GM23338 (cell line): ENCODE measurements around the gene FAM204A. TPM values are rescaled to one million over a fixed set of nuclear protein-coding genes. Genes with fewer than 3 reads are reported as not detected.

Source experiments
- ATAC-seq: fragments of 200-7000 bp; cut with Tn5 transposase; 3 replicates; pipeline ENCODE4 v1.9.1; 2020
- DNase-seq: peaks from one replicate; pipeline ENCODE4 v3.0.0-alpha.2; 2015; ENCODE audit warnings: low spot score
- H2AFZ ChIP-seq: fragments of 200-600 bp; sonication (generic); 2 replicates; pipeline ENCODE4 v1.8.0; 2016; ENCODE audit warnings: antibody characterized with exemption, mild to moderate bottlenecking, moderate library complexity
- H3F3A ChIP-seq: fragments of 200-600 bp; sonication (generic); replicated peaks from 2 replicates; pipeline ENCODE4 v1.8.0; 2017; ENCODE audit warnings: antibody characterized with exemption, mixed run types, low read depth
- H3K27ac ChIP-seq: fragments of 200-600 bp; sonication (generic); 2 replicates; pipeline ENCODE4 v1.6.1; 2016; ENCODE audit warnings: low read depth
- H3K27me3 ChIP-seq: fragments of 200-600 bp; sonication (generic); 2 replicates; pipeline ENCODE4 v1.8.0; 2016; ENCODE audit warnings: mild to moderate bottlenecking, mixed run types, moderate library complexity; ENCODE audit not compliant: insufficient read depth
- H3K36me3 ChIP-seq: fragments of 200-600 bp; sonication (generic); 2 replicates; pipeline ENCODE4 v1.8.0; 2016; ENCODE audit warnings: mild to moderate bottlenecking; ENCODE audit not compliant: insufficient read depth
- H3K4me1 ChIP-seq: fragments of 200-600 bp; sonication (generic); 2 replicates; pipeline ENCODE4 v1.8.0; 2016; ENCODE audit warnings: mild to moderate bottlenecking, moderate library complexity; ENCODE audit not compliant: insufficient read depth
- H3K4me2 ChIP-seq: fragments of 200-600 bp; sonication (generic); 2 replicates; pipeline ENCODE4 v1.7.1; 2017; ENCODE audit warnings: mixed run types
- H3K4me3 ChIP-seq: fragments of 200-600 bp; sonication (generic); 2 replicates; pipeline ENCODE4 v1.6.1; 2016; ENCODE audit warnings: mixed run types
- H3K79me2 ChIP-seq: fragments of 200-600 bp; sonication (generic); replicated peaks from 2 replicates; pipeline ENCODE4 v1.8.0; 2017; ENCODE audit warnings: mild to moderate bottlenecking; ENCODE audit not compliant: insufficient read depth
- H3K9me2 ChIP-seq: fragments of 200-600 bp; sonication (generic); 2 replicates; pipeline ENCODE4 v1.8.0; 2017; ENCODE audit not compliant: insufficient read depth
- H4K20me1 ChIP-seq: fragments of 200-600 bp; sonication (generic); replicated peaks from 2 replicates; pipeline ENCODE4 v1.8.0; 2017; ENCODE audit warnings: mild to moderate bottlenecking; ENCODE audit not compliant: insufficient read depth
- H3K27ac Mint-ChIP-seq: 2 replicates; pipeline ENCODE4 v1.8.0; 2020; ENCODE audit warnings: inconsistent platforms, mild to moderate bottlenecking, moderate library complexity, mixed read lengths
- H3K27me3 Mint-ChIP-seq: 3 replicates; pipeline ENCODE4 v1.8.0; 2022; ENCODE audit warnings: low read depth, mild to moderate bottlenecking, moderate library complexity, mixed read lengths, inconsistent platforms; ENCODE audit not compliant: insufficient read depth, poor library complexity
- H3K36me3 Mint-ChIP-seq: 3 replicates; pipeline ENCODE4 v1.8.0; 2021; ENCODE audit warnings: low read depth, mild to moderate bottlenecking, inconsistent platforms, moderate library complexity, mixed read lengths
- H3K4me1 Mint-ChIP-seq: 3 replicates; pipeline ENCODE4 v1.8.0; 2020; ENCODE audit warnings: mild to moderate bottlenecking, inconsistent platforms, mixed read lengths
- H3K4me3 Mint-ChIP-seq: 3 replicates; pipeline ENCODE4 v1.8.0; 2021; ENCODE audit warnings: moderate library complexity, mild to moderate bottlenecking, inconsistent platforms, mixed read lengths
- H3K9me3 Mint-ChIP-seq: 3 replicates; pipeline ENCODE4 v1.8.0; 2020; ENCODE audit warnings: moderate library complexity, mild to moderate bottlenecking, inconsistent platforms, mixed read lengths
- EZH2phosphoT487 ChIP-seq: fragments of 200-600 bp; sonication (generic); IDR thresholded peaks from one replicate; pipeline ENCODE4 v1.8.1; 2018; ENCODE audit warnings: antibody characterized with exemption; ENCODE audit not compliant: unreplicated experiment
- JUNB ChIP-seq: IDR thresholded peaks from one replicate; pipeline ENCODE4 v1.6.1; 2016; ENCODE audit warnings: antibody characterized with exemption; ENCODE audit not compliant: unreplicated experiment
- POLR2AphosphoS5 ChIP-seq: IDR thresholded peaks from 2 replicates; pipeline ENCODE4 v1.6.1; 2016; ENCODE audit warnings: antibody characterized with exemption, low read depth
- STAT1 ChIP-seq: IDR thresholded peaks from one replicate; pipeline ENCODE4 v1.6.1; 2016; ENCODE audit warnings: antibody characterized with exemption; ENCODE audit not compliant: unreplicated experiment
- ZNF114 ChIP-seq: fragments of 250-450 bp; sonication (Bioruptor Pico); IDR thresholded peaks from 2 replicates; pipeline ENCODE4 v1.5.0; 2020; ENCODE audit warnings: mild to moderate bottlenecking, moderate library complexity
- polyA plus RNA-seq: library from polyadenylated mRNA; unstranded; fragments of >200 nt; fragmentation: Nextera tagmentation; extraction: Ambion mirVana; gene quantifications from 2 replicates; pipeline ENCODE4 v1.2.1, GENCODE V29; 2016
- total RNA-seq: library from RNA; depleted of rRNA; stranded (reverse); fragments of >200 nt; shearing (Covaris generic); gene quantifications from 2 replicates; pipeline ENCODE4 v1.2.3, GENCODE V29; 2014
- TF ChIP-seq, protein P1 (sequence below): fragments of 250-450 bp; sonication (Bioruptor Pico); IDR thresholded peaks from 2 replicates; pipeline ENCODE4 v1.5.0; 2020; ENCODE audit warnings: mild to moderate bottlenecking, moderate library complexity
- TF ChIP-seq, protein P2 (sequence below), 2 experiments: fragments of 200-600 bp in 1 of 2; sonication (generic) in 1 of 2; conservative IDR thresholded peaks; 2 replicates each; pipeline versions ENCODE4 v1.5.1 to v1.6.1; 2016 to 2017; ENCODE audit warnings: antibody characterized with exemption in 2 of 2, low read depth in 2 of 2, mild to moderate bottlenecking in 2 of 2, moderate library complexity in 1 of 2
- TF ChIP-seq, protein P3 (sequence below): IDR thresholded peaks from 2 replicates; pipeline ENCODE4 v1.6.1; 2016; ENCODE audit warnings: antibody characterized with exemption

FAM204A gene
- total and polyA plus RNA-seq, 2 experiments from 2014 or later, result 31.6 to 72.0 TPM

DNA sequence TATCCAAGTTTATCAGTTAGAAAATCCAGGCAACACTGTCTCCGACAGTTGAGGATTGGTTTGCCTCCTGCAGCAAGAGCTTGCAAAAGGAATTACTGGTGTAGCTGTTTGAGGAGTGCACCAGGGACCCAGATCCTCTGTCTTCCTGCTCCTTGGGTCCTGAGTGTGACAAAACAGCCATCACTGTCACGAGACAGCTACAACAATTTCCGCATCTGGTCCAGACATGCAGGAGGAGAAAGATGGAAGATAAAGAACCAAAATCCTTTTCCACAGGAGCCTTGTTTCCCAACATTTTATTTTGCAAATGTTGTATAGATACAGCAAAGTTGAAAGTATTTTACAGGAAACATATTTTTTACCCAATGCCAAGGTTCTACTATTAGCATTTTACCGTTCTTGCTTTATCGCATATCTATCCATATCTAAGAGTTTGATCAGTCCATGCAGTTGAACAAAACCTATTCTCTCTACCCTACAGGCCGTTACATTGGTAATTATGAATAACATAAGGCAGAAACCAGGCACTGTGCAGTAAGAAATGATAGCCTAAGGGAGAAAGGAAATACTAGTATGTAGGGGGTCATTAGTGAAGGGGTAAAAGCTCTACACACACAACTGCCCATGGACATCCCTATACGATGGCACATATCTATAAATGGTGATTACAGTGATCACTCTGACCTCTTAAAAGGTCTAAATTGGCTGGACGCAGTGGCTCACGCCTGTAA is 54.9 kb downstream of the FAM204A start (continued):
- TF ChIP-seq, protein P1, sequence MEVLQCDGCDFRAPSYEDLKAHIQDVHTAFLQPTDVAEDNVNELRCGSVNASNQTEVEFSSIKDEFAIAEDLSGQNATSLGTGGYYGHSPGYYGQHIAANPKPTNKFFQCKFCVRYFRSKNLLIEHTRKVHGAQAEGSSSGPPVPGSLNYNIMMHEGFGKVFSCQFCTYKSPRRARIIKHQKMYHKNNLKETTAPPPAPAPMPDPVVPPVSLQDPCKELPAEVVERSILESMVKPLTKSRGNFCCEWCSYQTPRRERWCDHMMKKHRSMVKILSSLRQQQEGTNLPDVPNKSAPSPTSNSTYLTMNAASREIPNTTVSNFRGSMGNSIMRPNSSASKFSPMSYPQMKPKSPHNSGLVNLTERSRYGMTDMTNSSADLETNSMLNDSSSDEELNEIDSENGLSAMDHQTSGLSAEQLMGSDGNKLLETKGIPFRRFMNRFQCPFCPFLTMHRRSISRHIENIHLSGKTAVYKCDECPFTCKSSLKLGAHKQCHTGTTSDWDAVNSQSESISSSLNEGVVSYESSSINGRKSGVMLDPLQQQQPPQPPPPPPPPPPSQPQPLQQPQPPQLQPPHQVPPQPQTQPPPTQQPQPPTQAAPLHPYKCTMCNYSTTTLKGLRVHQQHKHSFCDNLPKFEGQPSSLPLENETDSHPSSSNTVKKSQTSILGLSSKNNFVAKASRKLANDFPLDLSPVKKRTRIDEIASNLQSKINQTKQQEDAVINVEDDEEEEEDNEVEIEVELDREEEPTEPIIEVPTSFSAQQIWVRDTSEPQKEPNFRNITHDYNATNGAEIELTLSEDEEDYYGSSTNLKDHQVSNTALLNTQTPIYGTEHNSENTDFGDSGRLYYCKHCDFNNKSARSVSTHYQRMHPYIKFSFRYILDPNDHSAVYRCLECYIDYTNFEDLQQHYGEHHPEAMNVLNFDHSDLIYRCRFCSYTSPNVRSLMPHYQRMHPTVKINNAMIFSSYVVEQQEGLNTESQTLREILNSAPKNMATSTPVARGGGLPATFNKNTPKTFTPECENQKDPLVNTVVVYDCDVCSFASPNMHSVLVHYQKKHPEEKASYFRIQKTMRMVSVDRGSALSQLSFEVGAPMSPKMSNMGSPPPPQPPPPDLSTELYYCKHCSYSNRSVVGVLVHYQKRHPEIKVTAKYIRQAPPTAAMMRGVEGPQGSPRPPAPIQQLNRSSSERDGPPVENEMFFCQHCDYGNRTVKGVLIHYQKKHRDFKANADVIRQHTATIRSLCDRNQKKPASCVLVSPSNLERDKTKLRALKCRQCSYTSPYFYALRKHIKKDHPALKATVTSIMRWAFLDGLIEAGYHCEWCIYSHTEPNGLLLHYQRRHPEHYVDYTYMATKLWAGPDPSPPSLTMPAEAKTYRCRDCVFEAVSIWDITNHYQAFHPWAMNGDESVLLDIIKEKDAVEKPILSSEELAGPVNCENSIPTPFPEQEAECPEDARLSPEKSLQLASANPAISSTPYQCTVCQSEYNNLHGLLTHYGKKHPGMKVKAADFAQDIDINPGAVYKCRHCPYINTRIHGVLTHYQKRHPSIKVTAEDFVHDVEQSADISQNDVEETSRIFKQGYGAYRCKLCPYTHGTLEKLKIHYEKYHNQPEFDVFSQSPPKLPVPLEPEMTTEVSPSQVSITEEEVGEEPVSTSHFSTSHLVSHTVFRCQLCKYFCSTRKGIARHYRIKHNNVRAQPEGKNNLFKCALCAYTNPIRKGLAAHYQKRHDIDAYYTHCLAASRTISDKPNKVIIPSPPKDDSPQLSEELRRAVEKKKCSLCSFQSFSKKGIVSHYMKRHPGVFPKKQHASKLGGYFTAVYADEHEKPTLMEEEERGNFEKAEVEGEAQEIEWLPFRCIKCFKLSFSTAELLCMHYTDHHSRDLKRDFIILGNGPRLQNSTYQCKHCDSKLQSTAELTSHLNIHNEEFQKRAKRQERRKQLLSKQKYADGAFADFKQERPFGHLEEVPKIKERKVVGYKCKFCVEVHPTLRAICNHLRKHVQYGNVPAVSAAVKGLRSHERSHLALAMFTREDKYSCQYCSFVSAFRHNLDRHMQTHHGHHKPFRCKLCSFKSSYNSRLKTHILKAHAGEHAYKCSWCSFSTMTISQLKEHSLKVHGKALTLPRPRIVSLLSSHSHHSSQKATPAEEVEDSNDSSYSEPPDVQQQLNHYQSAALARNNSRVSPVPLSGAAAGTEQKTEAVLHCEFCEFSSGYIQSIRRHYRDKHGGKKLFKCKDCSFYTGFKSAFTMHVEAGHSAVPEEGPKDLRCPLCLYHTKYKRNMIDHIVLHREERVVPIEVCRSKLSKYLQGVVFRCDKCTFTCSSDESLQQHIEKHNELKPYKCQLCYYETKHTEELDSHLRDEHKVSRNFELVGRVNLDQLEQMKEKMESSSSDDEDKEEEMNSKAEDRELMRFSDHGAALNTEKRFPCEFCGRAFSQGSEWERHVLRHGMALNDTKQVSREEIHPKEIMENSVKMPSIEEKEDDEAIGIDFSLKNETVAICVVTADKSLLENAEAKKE (CRISPR knock-in tag), result no peak
- TF ChIP-seq JUNB, result no peak
- no peak for TF ChIP-seq EZH2phosphoT487
- TF ChIP-seq STAT1, result no peak

DNA sequence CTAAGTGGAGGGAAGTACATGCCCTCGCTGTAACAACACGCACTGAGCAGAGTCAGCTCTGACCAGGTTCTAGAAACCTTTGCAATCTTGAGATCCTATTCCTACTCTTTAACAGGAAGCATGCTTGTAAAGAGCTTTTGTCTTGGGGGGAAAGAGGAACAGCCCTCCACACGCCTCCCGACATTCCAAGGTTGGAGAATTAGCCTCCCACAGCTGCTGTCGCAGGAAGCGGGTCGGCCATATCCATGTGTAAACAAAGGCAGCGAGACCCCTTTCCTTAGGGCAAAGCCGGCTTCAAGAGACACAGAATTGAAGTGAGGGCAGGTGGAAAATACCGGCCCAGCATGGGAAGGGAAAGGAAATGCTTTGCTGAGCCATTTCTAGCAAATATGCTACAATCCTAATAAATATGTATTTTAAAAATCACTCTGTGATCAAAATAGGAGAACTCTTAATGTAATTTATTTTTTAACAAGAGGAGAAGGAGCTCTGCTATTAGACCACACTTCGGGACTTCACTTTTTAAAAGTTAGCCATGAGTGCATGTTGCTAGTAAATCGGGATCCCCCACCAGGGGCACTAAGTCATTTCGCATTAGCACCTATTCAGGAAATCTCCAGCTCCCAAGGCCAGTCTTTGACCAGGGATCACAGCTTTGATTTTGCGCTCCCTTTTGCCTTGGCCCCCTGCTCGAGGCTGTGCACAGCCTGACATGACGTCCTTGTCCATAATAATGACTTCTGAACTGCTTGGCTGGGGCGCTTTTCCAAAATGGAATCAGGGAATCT is 55.9 kb downstream of the FAM204A start:
- H3K79me2 ChIP-seq, result no peaks in the 10 kb centered on the region
- H3K36me3 ChIP-seq, result no peaks in the 10 kb centered on the region
- DNase-seq, result no peak
- peaks cover 5% of the 10 kb centered on the region; the same call in 1 of the 3 replicates for H3K4me1 Mint-ChIP-seq
- peaks cover 9% of the 10 kb centered on the region for H3K27me3 Mint-ChIP-seq
- no peaks in the 10 kb centered on the region for H3F3A ChIP-seq
- TF ChIP-seq, protein P2, sequence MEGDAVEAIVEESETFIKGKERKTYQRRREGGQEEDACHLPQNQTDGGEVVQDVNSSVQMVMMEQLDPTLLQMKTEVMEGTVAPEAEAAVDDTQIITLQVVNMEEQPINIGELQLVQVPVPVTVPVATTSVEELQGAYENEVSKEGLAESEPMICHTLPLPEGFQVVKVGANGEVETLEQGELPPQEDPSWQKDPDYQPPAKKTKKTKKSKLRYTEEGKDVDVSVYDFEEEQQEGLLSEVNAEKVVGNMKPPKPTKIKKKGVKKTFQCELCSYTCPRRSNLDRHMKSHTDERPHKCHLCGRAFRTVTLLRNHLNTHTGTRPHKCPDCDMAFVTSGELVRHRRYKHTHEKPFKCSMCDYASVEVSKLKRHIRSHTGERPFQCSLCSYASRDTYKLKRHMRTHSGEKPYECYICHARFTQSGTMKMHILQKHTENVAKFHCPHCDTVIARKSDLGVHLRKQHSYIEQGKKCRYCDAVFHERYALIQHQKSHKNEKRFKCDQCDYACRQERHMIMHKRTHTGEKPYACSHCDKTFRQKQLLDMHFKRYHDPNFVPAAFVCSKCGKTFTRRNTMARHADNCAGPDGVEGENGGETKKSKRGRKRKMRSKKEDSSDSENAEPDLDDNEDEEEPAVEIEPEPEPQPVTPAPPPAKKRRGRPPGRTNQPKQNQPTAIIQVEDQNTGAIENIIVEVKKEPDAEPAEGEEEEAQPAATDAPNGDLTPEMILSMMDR (conservative IDR thresholded peaks at IDR 0.05; ENCODE audit: low read depth in 2 of 2), result peak in 1 of 2 experiments; percentile 22; a peak in 2 of 4 replicates
- TF ChIP-seq ZNF114 (CRISPR knock-in tag), result no peak
- TF ChIP-seq POLR2AphosphoS5, result no peak
- TF ChIP-seq, protein P3, sequence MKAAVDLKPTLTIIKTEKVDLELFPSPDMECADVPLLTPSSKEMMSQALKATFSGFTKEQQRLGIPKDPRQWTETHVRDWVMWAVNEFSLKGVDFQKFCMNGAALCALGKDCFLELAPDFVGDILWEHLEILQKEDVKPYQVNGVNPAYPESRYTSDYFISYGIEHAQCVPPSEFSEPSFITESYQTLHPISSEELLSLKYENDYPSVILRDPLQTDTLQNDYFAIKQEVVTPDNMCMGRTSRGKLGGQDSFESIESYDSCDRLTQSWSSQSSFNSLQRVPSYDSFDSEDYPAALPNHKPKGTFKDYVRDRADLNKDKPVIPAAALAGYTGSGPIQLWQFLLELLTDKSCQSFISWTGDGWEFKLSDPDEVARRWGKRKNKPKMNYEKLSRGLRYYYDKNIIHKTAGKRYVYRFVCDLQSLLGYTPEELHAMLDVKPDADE, result no peak
- H3K27ac Mint-ChIP-seq, result no peak overlapping the region
- H3K4me1 ChIP-seq, result peaks cover 10% of the 10 kb centered on the region
- H3K36me3 Mint-ChIP-seq, result no peaks in the 10 kb centered on the region
- H4K20me1 ChIP-seq, result no peaks in the 10 kb centered on the region
- no peak overlapping the region for H3K4me3 ChIP-seq
- H3K27ac ChIP-seq, result no peak overlapping the region
- peak overlapping the region; percentile 83; the same call in 1 of the 2 replicates for H2AFZ ChIP-seq
- peak; percentile 52 for ATAC-seq
- H3K27me3 ChIP-seq, result no peaks in the 10 kb centered on the region
- peaks cover 4% of the 10 kb centered on the region for H3K9me2 ChIP-seq
- no peak overlapping the region for H3K4me3 Mint-ChIP-seq
- H3K4me2 ChIP-seq, result no peak overlapping the region
- H3K9me3 Mint-ChIP-seq, result no peaks in the 10 kb centered on the region; the same call in 1 of the 3 replicates
